Measurements from ENCODE around the gene SLC25A21.

GRCh38 chr14:37142835-37143401, 29.5 kb downstream of the SLC25A21 start:
- TF ChIP-seq CTCF (conservative IDR thresholded peaks at IDR 0.05; ENCODE audit: low read depth in 2 of 2), result no peak
- no peak for TF ChIP-seq EZH2 (IDR thresholded peaks at IDR 0.05; ENCODE audit: low read depth, unreplicated experiment)
- TF ChIP-seq NANOG (IDR thresholded peaks at IDR 0.05; ENCODE audit: borderline replicate concordance), result no peak
- TF ChIP-seq JUNB (IDR thresholded peaks at IDR 0.05; ENCODE audit: unreplicated experiment), result no peak

Measured in GM23338 (cell line).